H1 (cell line): ENCODE data around the gene NNMT. TPM values are rescaled to one million over a fixed set of nuclear protein-coding genes. Genes with fewer than 3 reads are reported as not detected.

Experiments used
- ASH2L ChIP-seq: fragments of 200-600, 300-600 bp; sonication (generic); IDR thresholded peaks from one replicate; pipeline ENCODE4 v1.7.1; 2017; ENCODE audit warnings: low read length
- CBX8 ChIP-seq: fragments of 300-800, 300-1000 bp; sonication (generic); IDR thresholded peaks from 2 replicates; pipeline ENCODE4 v1.7.1; 2016; ENCODE audit warnings: low read depth, low read length, borderline replicate concordance
- CREB1 ChIP-seq: IDR thresholded peaks from 2 replicates; pipeline ENCODE4 v1.6.1; 2012; ENCODE audit warnings: inconsistent platforms
- CTBP2 ChIP-seq: IDR thresholded peaks from 2 replicates; pipeline ENCODE4 v1.7.0; 2011; ENCODE audit warnings: borderline replicate concordance, mild to moderate bottlenecking, moderate library complexity, mixed read lengths, low read length; ENCODE audit not compliant: insufficient read depth, insufficient read length
- E2F6 ChIP-seq: IDR thresholded peaks from 2 replicates; pipeline ENCODE4 v1.6.1; 2012; ENCODE audit warnings: inconsistent platforms
- EP300 ChIP-seq, 2 experiments: IDR thresholded peaks; 1 replicate in 1 of 2; 2 replicates in 1 of 2; pipeline ENCODE4 v1.6.1; 2011 to 2012; ENCODE audit warnings: low read depth in 2 of 2, low read length in 2 of 2, mild to moderate bottlenecking in 2 of 2, borderline replicate concordance in 1 of 2, inconsistent platforms in 1 of 2, moderate library complexity in 1 of 2
- GTF2F1 ChIP-seq: IDR thresholded peaks from 2 replicates; pipeline ENCODE4 v1.6.1; 2012; ENCODE audit warnings: low read depth, low read length, improper control_type of control experiment, borderline replicate concordance
- JUND ChIP-seq: IDR thresholded peaks from 2 replicates; pipeline ENCODE4 v1.6.1; 2011; ENCODE audit warnings: mild to moderate bottlenecking, improper control_type of control experiment, low read length
- NANOG ChIP-seq: IDR thresholded peaks from 2 replicates; pipeline ENCODE4 v1.6.1; 2011; ENCODE audit warnings: low read length, low read depth, mild to moderate bottlenecking, inconsistent platforms; ENCODE audit not compliant: insufficient read depth, poor library complexity, severe bottlenecking
- RAD21 ChIP-seq, 2 experiments: IDR thresholded peaks in 1 of 2; conservative IDR thresholded peaks in 1 of 2; 2 replicates each; pipeline ENCODE4 v1.6.1; 2011; ENCODE audit warnings: low read depth in 2 of 2, low read length in 2 of 2, improper control_type of control experiment in 1 of 2, inconsistent platforms in 1 of 2, mild to moderate bottlenecking in 1 of 2, moderate library complexity in 1 of 2
- SRF ChIP-seq: IDR thresholded peaks from 2 replicates; pipeline ENCODE4 v1.6.1; 2011; ENCODE audit warnings: mild to moderate bottlenecking, low read depth, low read length, moderate library complexity
- polyA plus RNA-seq, 7 experiments: library from polyadenylated mRNA; depleted of rRNA in 3 of 7; stranded (reverse) in 5 of 7; unstranded in 2 of 7; fragments of >200 nt in 5 of 7; fragments of 200-250 nt in 2 of 7; gene quantifications; 1 replicate in 5 of 7; 2 replicates in 1 of 7; 4 replicates in 1 of 7; pipeline versions ENCODE4 v1.2.1 to v1.2.3, GENCODE V29; 2011 to 2013; ENCODE audit warnings: missing spikeins in 2 of 7, mixed read lengths in 2 of 7
- total RNA-seq: library from RNA; stranded (reverse); fragmentation: NEBNext Ultra II Directional; extraction: Animal tissue kit (Norgen Biotek cat#: 25700); gene quantifications from 2 replicates; pipeline ENCODE4 v1.2.1, GENCODE V29; 2021
- TF ChIP-seq, protein P1 (sequence below): IDR thresholded peaks from 2 replicates; pipeline ENCODE4 v1.6.1; 2011; ENCODE audit warnings: low read length, improper control_type of control experiment

Gene NNMT
- total and polyA plus RNA-seq, 2 of the 8 experiments (the other 6 are each of a cell fraction or from before 2014, with no cell fraction given): not detected

DNA sequence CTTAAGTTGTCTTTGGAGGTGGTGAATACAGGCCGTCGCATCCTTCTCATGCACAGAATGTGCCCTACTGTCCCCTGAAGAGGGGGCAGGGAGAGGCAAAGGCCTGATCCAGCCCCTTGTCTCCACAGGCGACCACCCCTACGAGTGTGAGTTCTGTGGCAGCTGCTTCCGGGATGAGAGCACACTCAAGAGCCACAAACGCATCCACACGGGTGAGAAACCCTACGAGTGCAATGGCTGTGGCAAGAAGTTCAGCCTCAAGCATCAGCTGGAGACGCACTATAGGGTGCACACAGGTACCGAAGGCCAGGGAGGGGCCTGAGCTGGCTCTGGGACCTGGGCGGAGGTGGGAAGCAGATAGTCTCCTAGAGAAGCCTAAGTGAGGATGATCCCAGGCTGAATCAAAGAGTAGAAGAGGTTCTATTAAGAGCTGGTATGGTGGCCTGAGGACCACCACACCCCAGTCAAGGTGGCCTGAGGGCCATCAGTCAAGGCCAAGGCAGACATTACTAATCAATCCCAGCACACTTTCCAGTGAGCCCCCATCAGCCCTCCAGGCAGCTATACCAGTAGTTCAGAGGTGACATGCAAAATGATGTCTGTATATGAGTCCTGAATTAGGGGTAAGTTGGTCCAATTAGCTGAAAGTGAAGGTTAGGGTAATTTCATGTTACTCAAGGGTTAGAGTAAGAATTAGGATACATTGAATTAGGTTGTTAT lies 49.0 kb upstream of the NNMT start (continued):
- TF ChIP-seq E2F6 (no peak), RAD21 (IDR thresholded peaks at IDR 0.05 in 1 of 2, conservative IDR thresholded peaks at IDR 0.05 in 1 of 2; ENCODE audit: low read depth in 2 of 2, low read length in 2 of 2) (no peak), EP300 (IDR thresholded peaks at IDR 0.05; ENCODE audit: borderline replicate concordance in 1 of 2, low read depth in 2 of 2, low read length in 2 of 2) (no peak), CTBP2 (no peak), JUND (no peak), CBX8 (no peak), NANOG (no peak), ASH2L (no peak), SRF (no peak), CREB1 (no peak), GTF2F1 (no peak)
- TF ChIP-seq, protein P1, sequence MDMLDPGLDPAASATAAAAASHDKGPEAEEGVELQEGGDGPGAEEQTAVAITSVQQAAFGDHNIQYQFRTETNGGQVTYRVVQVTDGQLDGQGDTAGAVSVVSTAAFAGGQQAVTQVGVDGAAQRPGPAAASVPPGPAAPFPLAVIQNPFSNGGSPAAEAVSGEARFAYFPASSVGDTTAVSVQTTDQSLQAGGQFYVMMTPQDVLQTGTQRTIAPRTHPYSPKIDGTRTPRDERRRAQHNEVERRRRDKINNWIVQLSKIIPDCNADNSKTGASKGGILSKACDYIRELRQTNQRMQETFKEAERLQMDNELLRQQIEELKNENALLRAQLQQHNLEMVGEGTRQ: no peak
- TF ChIP-seq, all 59 proteins: peak for 0
